ENCODE data around the gene DDX18. TPM values are rescaled to one million over a fixed set of nuclear protein-coding genes. Genes with fewer than 3 reads are reported as not detected.

The DDX18 gene
- total RNA-seq, 4 donors from 2014 or later, result 27.7 to 51.5 (median 39.2) TPM

DNA sequence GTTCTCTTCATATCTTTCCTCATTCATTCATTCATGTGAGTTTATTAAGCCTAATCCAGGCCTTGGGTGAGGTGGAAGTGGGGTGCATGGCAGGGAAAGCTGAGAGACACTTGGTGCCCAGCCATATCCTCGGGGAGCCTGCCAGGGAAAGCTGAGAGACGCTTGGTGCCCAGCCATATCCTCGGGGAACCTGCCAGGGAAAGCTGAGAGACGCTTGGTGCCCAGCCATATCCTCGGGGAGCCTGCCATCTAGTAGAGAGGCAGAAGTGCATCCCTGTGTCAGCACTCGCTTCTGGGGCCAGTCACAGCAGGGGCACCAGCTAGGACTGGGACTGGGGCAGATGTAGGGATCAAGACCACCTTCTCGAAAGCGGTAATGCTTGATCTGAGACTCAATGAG is 39.4 kb downstream of the DDX18 start:
- Histone ChIP-seq H3K36me3 (no peaks in the 10 kb centered on the region), H3K27ac (no peak overlapping the region), H3K4me3 (no peak overlapping the region), H3K27me3 (peaks cover 0 to 83% (median 0%) of the 10 kb centered on the region in 4 donors), H3K9me3 (no peaks in the 10 kb centered on the region), H3K4me1 (no peaks in the 10 kb centered on the region)
- DNase-seq, result no peak
- TF ChIP-seq POLR2A (IDR thresholded peaks at IDR 0.05) (no peak), CTCF (IDR thresholded peaks at IDR 0.05) (no peak)
- 50 to 68% methylated on average over 5 to 6 of the region's 8 CpGs for WGBS, 2 donors
- intact Hi-C loops (cut with DNase I), result no loop called here

GRCh38 chr2:117854610-117855009 is 40.1 kb downstream of the DDX18 start:
- Histone ChIP-seq H3K4me3 (no peak overlapping the region), H3K4me1 (no peaks in the 10 kb centered on the region), H3K9me3 (no peaks in the 10 kb centered on the region), H3K27me3 (peaks cover 0 to 83% (median 0%) of the 10 kb centered on the region in 4 donors), H3K27ac (no peak overlapping the region), H3K36me3 (no peaks in the 10 kb centered on the region)
- no peak for TF ChIP-seq CTCF (IDR thresholded peaks at IDR 0.05)
- TF ChIP-seq POLR2A (IDR thresholded peaks at IDR 0.05), result no peak
- DNase-seq, result no peak
- WGBS, 2 donors, result 56 to 64% methylated on average over 6 of the region's 6 CpGs
- intact Hi-C loops (cut with DNase I), result no loop called here

GRCh38 chr2:117855886-117856285 is 41.4 kb downstream of the DDX18 start:
- intact Hi-C loops (cut with DNase I), result no loop called here
- H3K4me1 ChIP-seq, result no peaks in the 10 kb centered on the region
- peaks cover 0 to 83% (median 0%) of the 10 kb centered on the region in 4 donors for H3K27me3 ChIP-seq
- TF ChIP-seq CTCF (IDR thresholded peaks at IDR 0.05), result no peak
- no peak for TF ChIP-seq POLR2A (IDR thresholded peaks at IDR 0.05)
- no peaks in the 10 kb centered on the region for H3K36me3 ChIP-seq
- WGBS, 2 donors, result 47 to 51% methylated on average over 3 of the region's 3 CpGs
- no peak overlapping the region for H3K4me3 ChIP-seq
- H3K9me3 ChIP-seq, result no peaks in the 10 kb centered on the region
- H3K27ac ChIP-seq, result no peak overlapping the region
- DNase-seq, result no peak

- Histone ChIP-seq H3K27me3 (peaks cover 0 to 83% (median 0%) of the 10 kb centered on the region in 4 donors), H3K9me3 (no peaks in the 10 kb centered on the region), H3K36me3 (no peaks in the 10 kb centered on the region), H3K4me1 (no peaks in the 10 kb centered on the region), H3K4me3 (no peak overlapping the region), H3K27ac (no peak overlapping the region)
- 30 to 31% methylated on average over 4 of the region's 4 CpGs for WGBS, 2 donors
- TF ChIP-seq POLR2A (IDR thresholded peaks at IDR 0.05) (no peak), CTCF (IDR thresholded peaks at IDR 0.05) (no peak)
- DNase-seq, result no peak
- intact Hi-C loops (cut with DNase I), result no loop called here
These were observed 42.1 kb downstream of the DDX18 start for GRCh38 chr2:117856415-117857210.

DNA sequence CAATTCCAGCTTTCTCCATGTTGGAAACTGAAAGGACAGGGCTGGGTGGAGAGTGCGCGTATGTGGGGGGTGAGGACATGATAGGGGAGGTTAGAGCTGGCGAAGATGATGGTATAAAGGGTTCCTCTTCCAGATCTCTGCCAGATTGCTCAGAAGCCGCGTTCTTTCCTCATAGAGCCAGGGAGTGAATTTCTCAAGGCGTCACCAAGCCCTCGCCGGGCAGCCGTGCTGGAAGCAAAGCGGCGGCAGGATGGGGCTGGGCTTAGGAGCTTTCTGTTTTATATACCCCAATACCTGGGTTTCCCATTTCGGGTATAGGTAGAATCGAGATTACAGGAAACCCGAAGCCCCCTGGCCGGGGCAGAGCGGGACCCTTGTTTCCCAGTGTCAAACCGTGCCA is 43.8 kb downstream of the DDX18 start:
- Histone ChIP-seq H3K36me3 (no peaks in the 10 kb centered on the region), H3K4me1 (no peaks in the 10 kb centered on the region), H3K27me3 (peaks cover 0 to 80% (median 0%) of the 10 kb centered on the region in 4 donors), H3K4me3 (no peak overlapping the region), H3K27ac (no peak overlapping the region), H3K9me3 (no peaks in the 10 kb centered on the region)
- 71 to 77% methylated on average over 7 to 16 of the region's 17 CpGs for WGBS, 2 donors
- intact Hi-C loops (cut with DNase I), result no loop called here
- TF ChIP-seq POLR2A (IDR thresholded peaks at IDR 0.05) (no peak), CTCF (IDR thresholded peaks at IDR 0.05) (no peak)
- DNase-seq, result no peak
